Gastroesophageal sphincter (tissue), 3 donors: Measurements from ENCODE around the gene SH2D3A.

Experiments used
- POLR2AphosphoS5 ChIP-seq: sonication (generic); formaldehyde crosslinking; IDR thresholded peaks from one replicate; pipeline ENCODE4 v1.6.1; 2017; ENCODE audit warnings: antibody characterized with exemption
- TF ChIP-seq, protein P1 (sequence below), 4 experiments: fragments of 200-600 bp in 2 of 4; fragments of 450-650 bp in 2 of 4; sonication (generic) in 1 of 4; IDR thresholded peaks; one replicate each; pipeline ENCODE4 v1.5.1; 2017 to 2019; ENCODE audit warnings: antibody characterized with exemption in 4 of 4, mild to moderate bottlenecking in 2 of 4, moderate library complexity in 2 of 4

DNA sequence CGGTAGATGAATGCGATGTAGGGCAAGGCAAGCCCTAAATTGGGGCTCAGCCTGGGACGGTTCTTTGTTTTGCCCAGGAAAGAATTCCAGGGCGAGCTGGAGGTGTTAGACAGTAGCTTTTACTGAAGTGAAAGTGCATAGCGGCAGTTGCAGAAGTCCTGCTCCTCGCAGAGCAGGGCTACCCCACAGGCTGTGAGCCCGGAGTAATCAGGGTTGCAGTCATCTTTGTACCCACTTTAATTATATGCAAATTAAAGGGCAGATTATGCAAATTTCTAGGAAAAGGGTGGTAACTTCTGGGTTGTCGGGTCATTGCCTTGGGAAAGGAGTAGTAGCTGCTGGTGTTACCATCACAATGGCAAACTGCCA is 35.8 kb upstream of the SH2D3A start:
- no peak for TF ChIP-seq POLR2AphosphoS5
- TF ChIP-seq, protein P1, sequence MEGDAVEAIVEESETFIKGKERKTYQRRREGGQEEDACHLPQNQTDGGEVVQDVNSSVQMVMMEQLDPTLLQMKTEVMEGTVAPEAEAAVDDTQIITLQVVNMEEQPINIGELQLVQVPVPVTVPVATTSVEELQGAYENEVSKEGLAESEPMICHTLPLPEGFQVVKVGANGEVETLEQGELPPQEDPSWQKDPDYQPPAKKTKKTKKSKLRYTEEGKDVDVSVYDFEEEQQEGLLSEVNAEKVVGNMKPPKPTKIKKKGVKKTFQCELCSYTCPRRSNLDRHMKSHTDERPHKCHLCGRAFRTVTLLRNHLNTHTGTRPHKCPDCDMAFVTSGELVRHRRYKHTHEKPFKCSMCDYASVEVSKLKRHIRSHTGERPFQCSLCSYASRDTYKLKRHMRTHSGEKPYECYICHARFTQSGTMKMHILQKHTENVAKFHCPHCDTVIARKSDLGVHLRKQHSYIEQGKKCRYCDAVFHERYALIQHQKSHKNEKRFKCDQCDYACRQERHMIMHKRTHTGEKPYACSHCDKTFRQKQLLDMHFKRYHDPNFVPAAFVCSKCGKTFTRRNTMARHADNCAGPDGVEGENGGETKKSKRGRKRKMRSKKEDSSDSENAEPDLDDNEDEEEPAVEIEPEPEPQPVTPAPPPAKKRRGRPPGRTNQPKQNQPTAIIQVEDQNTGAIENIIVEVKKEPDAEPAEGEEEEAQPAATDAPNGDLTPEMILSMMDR (IDR thresholded peaks at IDR 0.05) = no peak
